DND-41 (cell line): Measurements from ENCODE around the gene PLA2G4A.

Source experiments
- ATAC-seq: fragments of 200-7000 bp; cut with Tn5 transposase; 3 replicates; pipeline ENCODE4 v1.9.1; 2021; ENCODE audit warnings: low read depth; ENCODE audit not compliant: insufficient read depth
- DNase-seq: peaks from one replicate; pipeline ENCODE4 v3.0.0-alpha.2; 2020
- H2AFZ ChIP-seq: 2 replicates; pipeline ENCODE4 v1.6.0; 2012; ENCODE audit warnings: low read depth, low read length
- H3K27ac ChIP-seq: 2 replicates; pipeline ENCODE4 v1.5.1; 2012; ENCODE audit warnings: low read length, inconsistent platforms
- H3K27me3 ChIP-seq: fragments of 200-600 bp; sonication (generic); 2 replicates; pipeline ENCODE4 v1.6.0; 2012; ENCODE audit warnings: low read length, mild to moderate bottlenecking, inconsistent platforms; ENCODE audit not compliant: insufficient read depth, poor library complexity
- H3K36me3 ChIP-seq: 2 replicates; pipeline ENCODE4 v1.5.1; 2012; ENCODE audit warnings: low read length, inconsistent platforms; ENCODE audit not compliant: insufficient read depth
- H3K4me1 ChIP-seq: 2 replicates; pipeline ENCODE4 v1.5.1; 2012; ENCODE audit warnings: mild to moderate bottlenecking, low read length; ENCODE audit not compliant: insufficient read depth
- H3K4me2 ChIP-seq: 2 replicates; pipeline ENCODE4 v1.6.0; 2012; ENCODE audit warnings: mild to moderate bottlenecking, moderate library complexity, low read length, inconsistent platforms; ENCODE audit not compliant: insufficient read depth
- H3K4me3 ChIP-seq, 2 experiments: fragments of 200-600 bp in 1 of 2; shearing (Covaris generic) in 1 of 2; 2 replicates each; pipeline ENCODE4 v1.5.1; 2012 to 2016; ENCODE audit warnings: inconsistent platforms in 2 of 2, low read length in 2 of 2, mild to moderate bottlenecking in 2 of 2, low read depth in 1 of 2, moderate library complexity in 1 of 2
- H3K79me2 ChIP-seq: 2 replicates; pipeline ENCODE4 v1.6.0; 2012; ENCODE audit warnings: low read length, inconsistent platforms; ENCODE audit not compliant: insufficient read depth
- H3K9ac ChIP-seq: 2 replicates; pipeline ENCODE4 v1.6.0; 2012; ENCODE audit warnings: low read depth, mild to moderate bottlenecking, inconsistent platforms, low read length, moderate library complexity
- H3K9me3 ChIP-seq: 2 replicates; pipeline ENCODE4 v1.5.1; 2012; ENCODE audit warnings: low read length, moderate library complexity, mild to moderate bottlenecking, inconsistent platforms; ENCODE audit not compliant: insufficient read depth, severe bottlenecking
- H4K20me1 ChIP-seq: 2 replicates; pipeline ENCODE4 v1.6.0; 2012; ENCODE audit warnings: low read length; ENCODE audit not compliant: insufficient read depth
- EZH2 ChIP-seq: IDR thresholded peaks from 3 replicates; pipeline ENCODE4 v1.6.1; 2012; ENCODE audit warnings: borderline replicate concordance, low read depth, mild to moderate bottlenecking, moderate library complexity, low read length, inconsistent platforms; ENCODE audit not compliant: severe bottlenecking
- TF ChIP-seq, protein P1 (sequence below): IDR thresholded peaks from 2 replicates; pipeline ENCODE4 v1.5.1; 2012; ENCODE audit warnings: borderline replicate concordance, low read length, moderate library complexity, mild to moderate bottlenecking; ENCODE audit not compliant: poor library complexity, severe bottlenecking; ENCODE audit errors: extremely low read depth

The PLA2G4A gene

DNA sequence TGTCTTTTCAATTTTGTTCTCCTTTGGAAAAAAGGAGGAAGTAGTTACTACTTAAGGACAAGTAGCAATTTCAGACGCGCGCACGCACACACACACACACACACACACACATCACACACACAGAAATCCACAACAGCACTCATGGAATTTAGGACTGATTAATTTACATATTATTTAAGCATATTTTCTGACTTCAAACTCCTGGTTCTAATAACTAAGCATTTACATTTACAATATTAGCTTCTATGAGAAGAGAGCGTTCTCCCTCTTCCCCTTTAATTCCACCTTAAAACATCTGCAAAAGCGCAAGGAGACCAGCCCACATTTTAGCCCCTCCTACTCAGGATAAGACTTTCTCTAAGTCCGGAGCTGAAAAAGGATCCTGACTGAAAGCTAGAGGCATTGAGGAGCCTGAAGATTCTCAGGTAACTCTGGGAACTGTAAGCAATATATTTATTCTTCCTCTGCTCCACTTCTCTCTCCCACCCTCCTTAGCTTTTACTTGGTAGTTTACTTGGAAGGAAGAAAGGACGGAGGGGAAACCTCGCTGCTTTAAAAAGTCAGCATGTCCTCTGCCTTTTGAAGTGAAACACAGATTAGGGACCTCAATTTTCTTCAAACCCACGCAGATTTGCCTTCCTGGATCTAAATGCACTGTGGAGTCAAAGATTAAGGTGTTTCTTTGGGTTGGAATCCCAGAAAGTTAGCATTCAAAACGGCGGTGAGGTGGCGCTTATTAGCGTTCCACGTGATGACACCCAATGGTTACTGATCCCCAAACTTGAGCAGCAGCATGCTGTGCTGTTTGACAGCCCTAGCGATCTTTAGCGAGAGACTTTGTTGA is at the start of gene PLA2G4A:
Gene PLA2G4A, plus strand, starts transcription at position 339 of the 844 bp plus-strand sequence. CDS start 25,406 bp downstream, outside the sequence.
- Histone ChIP-seq H3K4me2 (no peak within 1 kb of the TSS), H2AFZ (no peak within 1 kb of the TSS), H3K9me3 (no peaks in the 10 kb centered on the region), H4K20me1 (no peaks in the 10 kb centered on the region), H3K79me2 (no peaks in the 10 kb centered on the region), H3K36me3 (no peaks in the 10 kb centered on the region), H3K27me3 (no peaks in the 10 kb centered on the region), H3K4me3 (no peak within 1 kb of the TSS), H3K27ac (no peak within 1 kb of the TSS), H3K9ac (no peak within 1 kb of the TSS), H3K4me1 (no peaks in the 10 kb centered on the region)
- TF ChIP-seq EZH2 = no peak
- TF ChIP-seq, protein P1, sequence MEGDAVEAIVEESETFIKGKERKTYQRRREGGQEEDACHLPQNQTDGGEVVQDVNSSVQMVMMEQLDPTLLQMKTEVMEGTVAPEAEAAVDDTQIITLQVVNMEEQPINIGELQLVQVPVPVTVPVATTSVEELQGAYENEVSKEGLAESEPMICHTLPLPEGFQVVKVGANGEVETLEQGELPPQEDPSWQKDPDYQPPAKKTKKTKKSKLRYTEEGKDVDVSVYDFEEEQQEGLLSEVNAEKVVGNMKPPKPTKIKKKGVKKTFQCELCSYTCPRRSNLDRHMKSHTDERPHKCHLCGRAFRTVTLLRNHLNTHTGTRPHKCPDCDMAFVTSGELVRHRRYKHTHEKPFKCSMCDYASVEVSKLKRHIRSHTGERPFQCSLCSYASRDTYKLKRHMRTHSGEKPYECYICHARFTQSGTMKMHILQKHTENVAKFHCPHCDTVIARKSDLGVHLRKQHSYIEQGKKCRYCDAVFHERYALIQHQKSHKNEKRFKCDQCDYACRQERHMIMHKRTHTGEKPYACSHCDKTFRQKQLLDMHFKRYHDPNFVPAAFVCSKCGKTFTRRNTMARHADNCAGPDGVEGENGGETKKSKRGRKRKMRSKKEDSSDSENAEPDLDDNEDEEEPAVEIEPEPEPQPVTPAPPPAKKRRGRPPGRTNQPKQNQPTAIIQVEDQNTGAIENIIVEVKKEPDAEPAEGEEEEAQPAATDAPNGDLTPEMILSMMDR = no peak
- DNase-seq (no peak), ATAC-seq (no peak)

DNA sequence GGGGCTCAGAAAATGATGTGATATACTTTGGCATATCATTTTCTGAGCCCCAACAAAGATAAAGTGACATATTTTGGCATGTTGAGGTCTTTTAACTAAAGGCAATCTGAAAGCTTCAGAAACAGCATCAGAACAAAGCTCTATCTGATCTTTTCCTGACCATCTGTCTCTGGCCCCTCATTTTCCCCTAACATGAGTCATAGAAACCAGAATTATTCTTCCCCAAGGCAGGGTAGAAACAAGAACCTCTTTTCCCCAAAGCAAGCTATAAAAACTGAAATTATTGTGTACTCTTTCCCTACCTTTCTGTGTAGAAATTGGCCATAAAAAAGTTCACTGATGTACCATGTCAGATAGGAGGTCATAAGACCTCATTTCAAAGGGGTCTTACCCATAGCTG is 48.7 kb upstream of the PLA2G4A start:
- no peak overlapping the region for H2AFZ ChIP-seq
- H3K4me1 ChIP-seq = peaks cover 9% of the 10 kb centered on the region; the same call in 1 of the 2 replicates
- no peak overlapping the region for H3K9ac ChIP-seq
- TF ChIP-seq EZH2 = no peak
- TF ChIP-seq, protein P1 = no peak
- no peaks in the 10 kb centered on the region for H3K27me3 ChIP-seq
- H3K4me3 ChIP-seq = no peak overlapping the region
- H4K20me1 ChIP-seq = no peaks in the 10 kb centered on the region
- no peak for DNase-seq
- ATAC-seq = no peak
- H3K27ac ChIP-seq = no peak overlapping the region
- H3K36me3 ChIP-seq = no peaks in the 10 kb centered on the region
- H3K4me2 ChIP-seq = no peak overlapping the region
- H3K9me3 ChIP-seq = no peaks in the 10 kb centered on the region
- H3K79me2 ChIP-seq = no peaks in the 10 kb centered on the region

DNA sequence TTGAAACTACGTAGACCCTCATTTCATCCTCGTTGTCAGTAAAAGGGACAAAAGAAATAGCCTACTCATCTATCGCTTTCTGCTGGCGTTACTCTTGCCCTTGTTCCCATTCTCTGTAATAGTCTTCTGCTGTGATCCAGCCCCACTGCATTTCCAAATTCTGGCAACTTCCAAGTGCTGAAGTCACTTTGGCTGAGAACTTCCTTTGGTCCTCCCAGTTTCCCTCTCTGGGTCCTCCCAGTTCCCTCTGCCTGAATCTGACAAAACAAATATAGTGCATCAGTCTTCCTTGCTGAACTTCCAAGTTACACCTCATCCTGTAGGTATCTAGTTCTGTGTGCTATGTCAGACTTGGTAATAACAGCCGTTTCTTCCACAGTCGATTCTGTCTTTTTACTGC is 47.0 kb upstream of the PLA2G4A start:
- Histone ChIP-seq H4K20me1 (no peaks in the 10 kb centered on the region), H3K4me2 (no peak overlapping the region), H2AFZ (no peak overlapping the region), H3K36me3 (no peaks in the 10 kb centered on the region), H3K4me1 (no peaks in the 10 kb centered on the region), H3K9me3 (no peaks in the 10 kb centered on the region), H3K9ac (no peak overlapping the region), H3K4me3 (no peak overlapping the region), H3K79me2 (no peaks in the 10 kb centered on the region), H3K27me3 (no peaks in the 10 kb centered on the region), H3K27ac (no peak overlapping the region)
- DNase-seq (no peak), ATAC-seq (no peak)
- TF ChIP-seq, protein P1 = no peak
- no peak for TF ChIP-seq EZH2
